GM12878 (cell line): ENCODE results near the gene COL8A2. TPM values are rescaled to one million over a fixed set of nuclear protein-coding genes. Genes with fewer than 3 reads are reported as not detected.

Source experiments
- ATAC-seq: fragments of 200-7000 bp; cut with Tn5 transposase; 3 replicates; pipeline ENCODE4 v1.9.1; 2020; ENCODE audit warnings: mild to moderate bottlenecking, moderate library complexity
- BruUV-seq: library from RNA; stranded (reverse); fragments of 400-500 nt; replicated peaks from 2 replicates; lab custom pipeline; 2021; lab: Mats Ljungman, UMichigan
- CTCF ChIA-PET: fragments of 300-600 bp; sonication (Branson Sonifier 250); formaldehyde crosslinking; extraction: SDS; loops from one replicate; lab custom pipeline; 2021; ENCODE audit warnings: inconsistent platforms; lab: Yijun Ruan, JAX
- POLR2A ChIA-PET: fragments of 350-600 bp; formaldehyde crosslinking; extraction: SDS; loops from one replicate; lab custom pipeline; 2021; ENCODE audit warnings: inconsistent platforms; lab: Charles Lee
- RAD21 ChIA-PET: fragments of 300-600 bp; sonication (Branson Sonifier 250); formaldehyde crosslinking; loops from one replicate; lab custom pipeline; 2023; ENCODE audit warnings: antibody characterized with exemption; ENCODE audit not compliant: unreplicated experiment; lab: Charles Lee
- SMC1A ChIA-PET: fragments of 300-600 bp; sonication (Branson Sonifier 250); formaldehyde crosslinking; loops from one replicate; lab custom pipeline; 2023; ENCODE audit not compliant: unreplicated experiment, uncharacterized antibody; lab: Charles Lee
- DNase-seq: peaks from one replicate; pipeline ENCODE4 v3.0.0-alpha.2; 2011; ENCODE audit warnings: low read depth, low spot score
- FAIRE-seq: peaks from 3 replicates; lab custom pipeline; 2011; peaks lifted over from hg19 to GRCh38; lab: Jason Lieb, UNC
- H2AFZ ChIP-seq: 2 replicates; pipeline ENCODE4 v1.6.0; 2011; ENCODE audit warnings: low read depth, low read length, control low read depth; ENCODE audit not compliant: control insufficient read depth
- H3K27ac ChIP-seq: 2 replicates; pipeline ENCODE4 v1.5.1; 2011; ENCODE audit warnings: control low read depth; ENCODE audit not compliant: control insufficient read depth, insufficient read depth
- H3K27me3 ChIP-seq, 2 experiments: replicated peaks in 1 of 2; 2 replicates each; pipeline versions ENCODE4 v1.6.0 to v1.6.1; 2011; ENCODE audit warnings: low read length in 1 of 2; ENCODE audit not compliant: control insufficient read depth in 2 of 2, insufficient read depth in 2 of 2
- H3K36me3 ChIP-seq, 2 experiments: 2 replicates each; pipeline ENCODE4 v1.5.1; 2011; ENCODE audit warnings: low read length in 1 of 2; ENCODE audit not compliant: control insufficient read depth in 2 of 2, insufficient read depth in 2 of 2
- H3K4me1 ChIP-seq: 2 replicates; pipeline ENCODE4 v1.6.1; 2011; ENCODE audit warnings: mild to moderate bottlenecking, low read length, moderate library complexity, mixed read lengths; ENCODE audit not compliant: control insufficient read depth, insufficient read depth
- H3K4me2 ChIP-seq: 2 replicates; pipeline ENCODE4 v1.6.0; 2011; ENCODE audit warnings: control low read depth; ENCODE audit not compliant: control insufficient read depth, insufficient read depth
- H3K4me3 ChIP-seq: fragments of 200-600 bp; sonication (generic); 2 replicates; pipeline ENCODE4 v1.5.1; 2016
- H3K79me2 ChIP-seq: 2 replicates; pipeline ENCODE4 v1.6.0; 2011; ENCODE audit warnings: low read length; ENCODE audit not compliant: control insufficient read depth, insufficient read depth
- H3K9ac ChIP-seq: 2 replicates; pipeline ENCODE4 v1.8.0; 2011; ENCODE audit warnings: low read length, control low read depth, mixed read lengths; ENCODE audit not compliant: control insufficient read depth, insufficient read depth
- H3K9me3 ChIP-seq: replicated peaks from 3 replicates; pipeline ENCODE4 v1.5.1; 2011; ENCODE audit warnings: mild to moderate bottlenecking, low read length; ENCODE audit not compliant: control insufficient read depth, insufficient read depth
- H4K20me1 ChIP-seq: 2 replicates; pipeline ENCODE4 v1.6.0; 2011; ENCODE audit not compliant: control insufficient read depth, insufficient read depth
- BCLAF1 ChIP-seq: fragments of 450-650 bp; IDR thresholded peaks from 2 replicates; pipeline ENCODE4 v1.6.1; 2017; ENCODE audit warnings: antibody characterized with exemption, mild to moderate bottlenecking, moderate library complexity
- CEBPZ ChIP-seq: fragments of 150-350 bp; IDR thresholded peaks from 2 replicates; pipeline ENCODE4 v1.6.1; 2016; ENCODE audit warnings: low read depth, low read length
- CUX1 ChIP-seq: IDR thresholded peaks from 2 replicates; pipeline ENCODE4 v1.6.1; 2012; ENCODE audit warnings: improper control_type of control experiment, low read depth, low read length; ENCODE audit not compliant: insufficient replicate concordance
- E4F1 ChIP-seq: fragments of 450-650 bp; IDR thresholded peaks from 2 replicates; pipeline ENCODE4 v1.6.1; 2018; ENCODE audit warnings: borderline replicate concordance, mild to moderate bottlenecking; ENCODE audit not compliant: partially characterized antibody
- FOXK2 ChIP-seq: fragments of 450-650 bp; IDR thresholded peaks from 2 replicates; pipeline ENCODE4 v1.6.1; 2017; ENCODE audit warnings: mild to moderate bottlenecking, moderate library complexity
- PAX8 ChIP-seq: fragments of 450-650 bp; IDR thresholded peaks from 2 replicates; pipeline ENCODE4 v1.6.1; 2017; ENCODE audit warnings: mild to moderate bottlenecking, moderate library complexity
- RFX5 ChIP-seq: IDR thresholded peaks from 2 replicates; pipeline ENCODE4 v1.6.1; 2011; ENCODE audit warnings: low read depth, low read length, improper control_type of control experiment
- SP1 ChIP-seq: IDR thresholded peaks from one replicate; pipeline ENCODE4 v1.6.1; 2011; ENCODE audit warnings: low read depth, low read length
- ZNF622 ChIP-seq: fragments of 450-650 bp; IDR thresholded peaks from 2 replicates; pipeline ENCODE4 v1.6.1; 2017; ENCODE audit warnings: mild to moderate bottlenecking, inconsistent platforms
- WGBS: methylation state at CpG from one replicate; pipeline ENCODE4 v1.1.6; 2016; ENCODE audit warnings: low lambda C conversion rate; ENCODE audit not compliant: insufficient replicate concordance, insufficient coverage; ENCODE audit errors: missing lambda C conversion rate; 5-methylcytosine and 5-hydroxymethylcytosine counted together
- in situ Hi-C: fragments of 300-500 bp; cut with MboI; formaldehyde crosslinking; loops from 9 replicates; pipeline ENCODE4 v1.14.3; 2018; ENCODE audit warnings: mixed read lengths
- intact Hi-C: fragments of 100-400 bp; cut with micrococcal nuclease; formaldehyde crosslinking; loops from one replicate; pipeline ENCODE4 v1.14.2; 2022; ENCODE audit not compliant: unreplicated experiment
- polyA plus RNA-seq, 11 experiments: library from polyadenylated mRNA; depleted of rRNA in 4 of 11; unstranded in 6 of 11; stranded (reverse) in 5 of 11; fragments of >200 nt; fragmentation: Nextera tagmentation in 4 of 11; fragmentation: Illumina TruSeq in 1 of 11; extraction: Ambion mirVana in 4 of 11; extraction: Trizol in 1 of 11; gene quantifications; 1 replicate in 1 of 11; 2 replicates in 10 of 11; pipeline versions ENCODE4 v1.2.1 to v1.2.3, GENCODE V29; 2011 to 2016; ENCODE audit warnings: inconsistent platforms in 2 of 11, missing spikeins in 2 of 11, low read depth in 1 of 11
- total RNA-seq, 4 experiments: library from RNA; depleted of rRNA in 3 of 4; stranded (reverse); fragments of >200 nt in 3 of 4; fragmentation: Illumina TruSeq in 1 of 4; extraction: Trizol in 1 of 4; gene quantifications; 2 replicates each; pipeline versions ENCODE4 v1.2.1 to v1.2.3, GENCODE V29; 2013 to 2021

COL8A2 gene
- total and polyA plus RNA-seq, 10 of the 15 experiments (the other 5 are each of a cell fraction or from before 2014, with no cell fraction given): 0.01 TPM; not detected in 9

GRCh38 chr1:36165145-36165544 is 40.1 kb upstream of the COL8A2 start:
- no TSS peak for BruUV-seq
- peaks cover 0 to 3% of the 10 kb centered on the region in 2 experiments; a peak in 3 of 4 replicates for H3K36me3 ChIP-seq
- no peak for FAIRE-seq
- WGBS: 93% methylated on average over 1 of the region's 1 CpG
- no peak for DNase-seq
- H3K9me3 ChIP-seq: no peaks in the 10 kb centered on the region
- in situ Hi-C loops: no loop called here
- H3K9ac ChIP-seq: no peak overlapping the region
- H3K4me1 ChIP-seq: peaks cover 31% of the 10 kb centered on the region
- ChIA-PET RAD21 (interaction anchor here (1.1 kb wide), 1 partner anchor 23 kb away, joined by 3 read pairs; no protein-coding TSS in a partner anchor), CTCF (interaction anchor here (2.0 to 7.3 kb wide), 2 partner anchors 15 to 23 kb away, joined by 16 to 136 read pairs; partner anchors contain the start of gene TRAPPC3), SMC1A (interaction anchor here (0.6 to 7.5 kb wide), 4 partner anchors 14 to 392 kb away, joined by 3 to 135 read pairs (median 35); partner anchors contain the start of gene TRAPPC3), POLR2A (interaction anchor here (1.4 kb wide), 1 partner anchor 59 kb away, joined by 4 read pairs; the partner anchor contains the start of gene THRAP3)
- H3K27me3 ChIP-seq: no peaks in the 10 kb centered on the region
- H3K27ac ChIP-seq: no peak overlapping the region
- H2AFZ ChIP-seq: no peak overlapping the region
- H3K79me2 ChIP-seq: peaks cover 70% of the 10 kb centered on the region
- no peak overlapping the region for H3K4me2 ChIP-seq
- H3K4me3 ChIP-seq: no peak overlapping the region
- intact Hi-C loops: no loop called here
- no peak for ATAC-seq
- no peaks in the 10 kb centered on the region for H4K20me1 ChIP-seq
- TF ChIP-seq PAX8: no peak
- TF ChIP-seq FOXK2: no peak
- no peak for TF ChIP-seq RFX5
- no peak for TF ChIP-seq SP1
- TF ChIP-seq ZNF622: no peak
- no peak for TF ChIP-seq E4F1
- TF ChIP-seq CUX1: no peak
- no peak for TF ChIP-seq BCLAF1
- TF ChIP-seq CEBPZ: no peak
